Measurements from ENCODE around the gene TRIM39. TPM values are rescaled to one million over a fixed set of nuclear protein-coding genes. Genes with fewer than 3 reads are reported as not detected.

The TRIM39 gene
- total RNA-seq, 1 donor from 2014 or later: 21.6 TPM

DNA sequence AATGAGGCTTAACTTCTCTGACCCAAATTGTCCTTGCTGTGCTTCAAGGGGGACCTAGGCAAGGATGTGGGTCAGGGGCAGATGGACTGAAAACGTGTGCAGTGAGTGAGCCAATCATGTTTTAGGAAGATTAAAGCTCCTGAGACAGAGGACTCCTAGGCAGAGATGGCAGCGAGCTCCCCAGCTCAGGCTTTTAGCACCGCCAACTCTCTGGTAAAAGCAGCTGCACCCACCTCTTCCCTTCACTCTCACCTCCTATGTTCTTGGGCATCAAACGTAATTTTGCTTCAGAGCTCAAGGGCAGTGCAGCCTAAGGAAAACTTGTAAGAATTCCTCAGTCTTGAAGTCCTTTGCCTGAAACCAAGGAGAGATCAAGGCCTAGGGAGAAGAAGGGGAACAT lies 28.6 kb downstream of the TRIM39 start:
- ATAC-seq (ENCODE audit: low read depth): no peak
- TF ChIP-seq, protein P1, sequence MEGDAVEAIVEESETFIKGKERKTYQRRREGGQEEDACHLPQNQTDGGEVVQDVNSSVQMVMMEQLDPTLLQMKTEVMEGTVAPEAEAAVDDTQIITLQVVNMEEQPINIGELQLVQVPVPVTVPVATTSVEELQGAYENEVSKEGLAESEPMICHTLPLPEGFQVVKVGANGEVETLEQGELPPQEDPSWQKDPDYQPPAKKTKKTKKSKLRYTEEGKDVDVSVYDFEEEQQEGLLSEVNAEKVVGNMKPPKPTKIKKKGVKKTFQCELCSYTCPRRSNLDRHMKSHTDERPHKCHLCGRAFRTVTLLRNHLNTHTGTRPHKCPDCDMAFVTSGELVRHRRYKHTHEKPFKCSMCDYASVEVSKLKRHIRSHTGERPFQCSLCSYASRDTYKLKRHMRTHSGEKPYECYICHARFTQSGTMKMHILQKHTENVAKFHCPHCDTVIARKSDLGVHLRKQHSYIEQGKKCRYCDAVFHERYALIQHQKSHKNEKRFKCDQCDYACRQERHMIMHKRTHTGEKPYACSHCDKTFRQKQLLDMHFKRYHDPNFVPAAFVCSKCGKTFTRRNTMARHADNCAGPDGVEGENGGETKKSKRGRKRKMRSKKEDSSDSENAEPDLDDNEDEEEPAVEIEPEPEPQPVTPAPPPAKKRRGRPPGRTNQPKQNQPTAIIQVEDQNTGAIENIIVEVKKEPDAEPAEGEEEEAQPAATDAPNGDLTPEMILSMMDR (IDR thresholded peaks at IDR 0.05): no peak
- Mint-ChIP-seq H3K4me3 (no peak overlapping the region), H3K27me3 (peaks cover 40% of the 10 kb centered on the region), H3K9me3 (no peaks in the 10 kb centered on the region), H3K36me3 (ENCODE audit: low read depth) (no peaks in the 10 kb centered on the region), H3K4me1 (peaks cover 16% of the 10 kb centered on the region), H3K27ac (no peak overlapping the region)
- DNase-seq: no peak
- intact Hi-C loops (cut with micrococcal nuclease): loop anchor here (5.0 to 10.0 kb wide), 2 partner anchors 100 to 118 kb away; no protein-coding TSS in a partner anchor
- CTCF ChIA-PET: interaction anchor here (1.6 kb wide), 1 partner anchor 21 kb away, joined by 4 read pairs; no protein-coding TSS in a partner anchor
- POLR2A ChIA-PET: no interaction called here

DNA sequence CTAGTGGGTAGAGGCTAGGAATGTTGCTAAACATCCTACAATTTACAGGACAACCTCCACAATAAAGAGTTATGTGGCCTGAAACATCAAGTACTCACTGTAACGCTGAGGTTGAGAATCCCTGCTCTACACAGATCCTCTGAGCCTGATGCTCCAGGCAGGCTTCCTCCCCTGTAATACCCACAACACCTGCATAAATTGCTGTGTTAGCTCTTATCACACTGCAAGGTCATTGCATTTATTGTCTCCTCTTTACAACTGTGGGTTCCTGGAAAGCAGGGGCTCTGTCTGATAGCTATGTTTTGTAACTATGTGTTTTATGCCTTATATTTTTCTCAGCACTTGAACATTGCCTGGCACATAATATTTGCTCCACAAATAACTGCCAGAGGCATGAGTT lies 29.8 kb downstream of the TRIM39 start:
- Mint-ChIP-seq H3K4me3 (no peak overlapping the region), H3K9me3 (no peaks in the 10 kb centered on the region), H3K4me1 (peaks cover 7% of the 10 kb centered on the region), H3K27me3 (peaks cover 46% of the 10 kb centered on the region), H3K36me3 (ENCODE audit: low read depth) (no peaks in the 10 kb centered on the region), H3K27ac (no peak overlapping the region)
- CTCF ChIA-PET: interaction anchor here (0.6 to 1.6 kb wide), 3 partner anchors 20 to 413 kb away, joined by 3 to 4 read pairs (median 4); no protein-coding TSS in a partner anchor
- DNase-seq (no peak), ATAC-seq (ENCODE audit: low read depth) (no peak)
- TF ChIP-seq, protein P1 (IDR thresholded peaks at IDR 0.05): no peak
- POLR2A ChIA-PET: no interaction called here
- intact Hi-C loops (cut with micrococcal nuclease): loop anchor here (5.0 to 10.0 kb wide), 2 partner anchors 98 to 119 kb away; no protein-coding TSS in a partner anchor

DNA sequence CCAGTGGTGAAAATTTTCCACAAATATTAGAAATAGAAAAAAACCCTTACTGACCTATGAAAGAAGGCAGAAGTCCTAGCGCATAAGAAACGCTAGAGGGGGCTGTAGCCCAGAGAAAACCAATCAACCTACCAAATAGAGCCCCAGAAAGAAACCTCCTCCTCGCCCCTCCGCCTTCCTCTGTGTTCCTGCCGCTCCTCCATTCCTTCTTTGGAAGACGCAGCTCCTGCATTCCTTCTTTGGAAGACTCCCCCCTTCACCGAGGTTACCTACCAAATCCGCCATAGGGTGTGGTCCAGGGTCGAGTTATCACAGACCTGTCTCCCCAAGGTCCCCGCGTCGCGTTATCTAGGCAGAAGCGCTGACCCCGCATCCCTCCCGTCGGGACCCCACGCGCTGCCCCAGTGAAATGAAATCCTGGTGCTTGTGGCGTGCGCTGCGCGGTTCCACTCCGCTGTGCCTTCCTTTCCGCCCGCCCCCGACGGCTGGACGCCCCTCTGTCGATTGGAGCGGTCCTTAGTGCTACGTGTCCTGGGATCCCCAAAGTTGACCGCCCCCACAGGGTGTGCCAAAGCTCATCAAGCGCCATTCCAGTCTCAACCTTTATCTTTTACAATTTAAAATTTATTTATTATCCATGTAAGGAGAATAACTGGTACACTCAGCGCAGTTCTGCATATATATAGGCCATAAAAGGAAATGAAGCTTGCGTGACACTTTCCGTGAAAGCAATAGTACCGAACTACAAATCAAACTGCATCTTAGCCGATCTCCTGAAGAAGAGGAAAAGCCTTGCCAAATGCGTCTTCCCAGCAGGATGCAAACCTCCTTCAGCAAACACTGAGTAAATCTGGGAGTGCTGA lies 31.2 kb downstream of the TRIM39 start:
- Mint-ChIP-seq H3K4me3 (peak overlapping the region; percentile 84), H3K36me3 (ENCODE audit: low read depth) (no peaks in the 10 kb centered on the region), H3K27ac (no peak overlapping the region), H3K27me3 (peaks cover 44% of the 10 kb centered on the region), H3K4me1 (peaks cover 7% of the 10 kb centered on the region), H3K9me3 (no peaks in the 10 kb centered on the region)
- DNase-seq: peak; percentile 33
- intact Hi-C loops (cut with micrococcal nuclease): loop anchor here (1.0 to 10.0 kb wide), 3 partner anchors 39 to 121 kb away; no protein-coding TSS in a partner anchor
- CTCF ChIA-PET: interaction anchor here (0.5 to 3.4 kb wide), 4 partner anchors 8 to 56 kb away, joined by 3 to 20 read pairs (median 3); no protein-coding TSS in a partner anchor
- TF ChIP-seq, protein P1 (IDR thresholded peaks at IDR 0.05): peak; percentile 50
- POLR2A ChIA-PET: interaction anchor here (1.0 to 1.1 kb wide), 2 partner anchors 29 to 32 kb away, joined by 3 to 4 read pairs; no protein-coding TSS in a partner anchor
- ATAC-seq (ENCODE audit: low read depth): peak; percentile 84

DNA sequence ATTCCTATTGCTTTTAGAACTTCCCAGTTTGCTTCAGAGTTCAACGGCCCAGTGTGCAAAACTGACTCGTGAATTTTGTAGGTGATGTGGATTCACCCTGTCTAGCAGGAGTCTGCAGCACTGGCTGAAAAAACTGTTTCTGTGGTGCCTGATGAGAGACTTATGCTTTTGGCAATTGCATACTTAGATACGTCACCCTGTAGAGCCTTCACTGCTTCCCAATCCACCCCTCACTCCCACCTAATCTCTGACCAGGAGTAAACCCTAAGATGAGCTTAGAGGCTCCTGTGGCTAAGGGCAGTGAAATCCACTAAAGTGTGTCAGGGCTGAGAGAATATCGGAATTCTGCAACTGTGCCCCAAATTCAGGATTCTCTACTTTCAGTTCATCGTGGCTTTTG lies 32.5 kb downstream of the TRIM39 start:
- Mint-ChIP-seq H3K4me3 (no peak overlapping the region), H3K27me3 (peaks cover 40% of the 10 kb centered on the region), H3K27ac (no peak overlapping the region), H3K4me1 (peaks cover 7% of the 10 kb centered on the region), H3K9me3 (no peaks in the 10 kb centered on the region), H3K36me3 (ENCODE audit: low read depth) (no peaks in the 10 kb centered on the region)
- ChIA-PET POLR2A (no interaction called here), CTCF (interaction anchor here (1.8 to 3.4 kb wide), 2 partner anchors 37 to 52 kb away, joined by 4 to 20 read pairs; no protein-coding TSS in a partner anchor)
- ATAC-seq (ENCODE audit: low read depth): no peak
- intact Hi-C loops (cut with micrococcal nuclease): loop anchor here (5.0 to 10.0 kb wide), 2 partner anchors 96 to 122 kb away; no protein-coding TSS in a partner anchor
- no peak for DNase-seq
- TF ChIP-seq, protein P1 (IDR thresholded peaks at IDR 0.05): no peak

DNA sequence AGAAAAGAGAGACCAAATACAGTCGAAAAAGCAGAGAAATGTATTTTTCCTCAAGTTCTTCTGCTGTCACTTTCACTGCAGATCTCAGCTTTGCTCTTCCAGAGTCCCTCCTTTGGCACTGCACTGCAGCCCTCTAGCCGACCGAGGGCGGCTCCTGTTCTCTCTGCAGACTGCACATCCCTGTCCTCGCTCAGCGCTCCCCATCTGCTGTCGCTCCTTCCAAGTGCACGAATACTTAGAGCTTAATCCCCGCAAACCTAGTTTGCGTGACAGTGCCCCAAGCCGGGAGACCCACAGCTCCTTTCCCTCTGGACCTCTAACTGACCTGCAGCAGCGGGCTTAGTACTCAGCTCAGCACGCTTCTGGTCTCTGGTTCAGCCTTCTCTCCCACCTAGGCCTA lies 33.4 kb downstream of the TRIM39 start:
- intact Hi-C loops (cut with micrococcal nuclease): no loop called here
- ChIA-PET POLR2A (no interaction called here), CTCF (interaction anchor here (1.8 to 3.4 kb wide), 2 partner anchors 37 to 51 kb away, joined by 4 to 20 read pairs; no protein-coding TSS in a partner anchor)
- Mint-ChIP-seq H3K27me3 (peaks cover 42% of the 10 kb centered on the region), H3K27ac (no peak overlapping the region), H3K36me3 (ENCODE audit: low read depth) (no peaks in the 10 kb centered on the region), H3K4me1 (peaks cover 7% of the 10 kb centered on the region), H3K4me3 (no peak overlapping the region), H3K9me3 (no peaks in the 10 kb centered on the region)
- TF ChIP-seq, protein P1 (IDR thresholded peaks at IDR 0.05): no peak
- DNase-seq (no peak), ATAC-seq (ENCODE audit: low read depth) (no peak)

Measured in activated B cell treated with CpG ODN at 0.5 μM for 24 hours (primary cell).